CD4-positive, alpha-beta memory T cell (primary cell): ENCODE data around the gene LRRC1. TPM values are rescaled to one million over a fixed set of nuclear protein-coding genes. Genes with fewer than 3 reads are reported as not detected.

ENCODE experiments used
- CTCF ChIA-PET: fragments of 350-600 bp; sonication (Branson Sonifier 250); formaldehyde crosslinking; loops from one replicate; lab custom pipeline; 2021; ENCODE audit warnings: inconsistent platforms; ENCODE audit not compliant: partially characterized antibody; lab: Charles Lee
- POLR2A ChIA-PET: fragments of 350-600 bp; sonication (Branson Sonifier 250); formaldehyde crosslinking; loops from one replicate; lab custom pipeline; 2021; ENCODE audit not compliant: partially characterized antibody; lab: Charles Lee
- DNase-seq, 5 donors: peaks; one replicate each; pipeline versions ENCODE4 v3.0.0 to v3.0.0-alpha.2; 2020 to 2022; ENCODE audit warnings: mixed read lengths in 1 of 5
- H3K27ac ChIP-seq: one replicate; pipeline ENCODE4 v1.7.0; 2013; ENCODE audit warnings: low read depth, low read length
- H3K27me3 ChIP-seq: 2 replicates; pipeline ENCODE4 v1.7.0; 2013; ENCODE audit warnings: mild to moderate bottlenecking, low read length, moderate library complexity; ENCODE audit not compliant: insufficient read depth
- H3K36me3 ChIP-seq: 2 replicates; pipeline ENCODE4 v1.7.0; 2013; ENCODE audit warnings: mild to moderate bottlenecking, low read length, moderate library complexity; ENCODE audit not compliant: insufficient read depth
- H3K4me1 ChIP-seq: 2 replicates; pipeline ENCODE4 v1.7.0; 2013; ENCODE audit warnings: mild to moderate bottlenecking, low read length, moderate library complexity; ENCODE audit not compliant: insufficient read depth
- H3K4me3 ChIP-seq, 2 donors: one replicate each; pipeline ENCODE4 v1.7.0; 2013; ENCODE audit warnings: low read length in 2 of 2, mild to moderate bottlenecking in 1 of 2
- H3K9me3 ChIP-seq, 2 donors: one replicate each; pipeline ENCODE4 v1.7.0; 2013; ENCODE audit warnings: low read length in 2 of 2, control low read depth in 1 of 2; ENCODE audit not compliant: control insufficient read depth in 1 of 2
- H3K27ac Mint-ChIP-seq, 7 donors: one replicate each; pipeline ENCODE4 v1.8.0; 2020 to 2021; ENCODE audit warnings: mixed read lengths in 7 of 7, mild to moderate bottlenecking in 6 of 7, inconsistent platforms in 3 of 7, moderate library complexity in 3 of 7
- H3K27me3 Mint-ChIP-seq, 2 donors: one replicate each; pipeline ENCODE4 v1.8.0; 2020 to 2021; ENCODE audit warnings: mixed read lengths in 2 of 2
- H3K36me3 Mint-ChIP-seq, 2 donors: one replicate each; pipeline ENCODE4 v1.8.0; 2020 to 2021; ENCODE audit warnings: mixed read lengths in 2 of 2, inconsistent platforms in 1 of 2, mild to moderate bottlenecking in 1 of 2
- H3K4me1 Mint-ChIP-seq, 4 donors: one replicate each; pipeline ENCODE4 v1.8.0; 2020 to 2021; ENCODE audit warnings: mixed read lengths in 4 of 4, mild to moderate bottlenecking in 1 of 4
- H3K4me3 Mint-ChIP-seq, 8 donors: one replicate each; pipeline ENCODE4 v1.8.0; 2020 to 2021; ENCODE audit warnings: mixed read lengths in 8 of 8, mild to moderate bottlenecking in 7 of 8, moderate library complexity in 6 of 8, inconsistent platforms in 3 of 8
- H3K9me3 Mint-ChIP-seq, 8 donors: one replicate each; pipeline ENCODE4 v1.8.0; 2020 to 2021; ENCODE audit warnings: mixed read lengths in 8 of 8, mild to moderate bottlenecking in 5 of 8, inconsistent platforms in 3 of 8, moderate library complexity in 1 of 8
- intact Hi-C: fragments of 100-400 bp; cut with micrococcal nuclease; formaldehyde crosslinking; loops from one replicate; pipeline ENCODE4 v1.15.1; 2023
- polyA plus RNA-seq, 2 donors: library from polyadenylated mRNA; unstranded; fragments of 300-500 nt; fragmentation: Illumina TruSeq; gene quantifications; one replicate each; pipeline ENCODE4 v1.2.3, GENCODE V29; 2021
- total RNA-seq, 2 experiments: library from RNA; stranded (reverse); gene quantifications; one replicate each; pipeline ENCODE4 v1.2.3, GENCODE V29; 2021

LRRC1 gene
- total and polyA plus RNA-seq, 4 experiments from 2014 or later = 2.2 to 5.2 (median 3.7) TPM

GRCh38 chr6:53857318-53858094 lies 62.7 kb downstream of the LRRC1 start:
- POLR2A ChIA-PET = no interaction called here

DNA sequence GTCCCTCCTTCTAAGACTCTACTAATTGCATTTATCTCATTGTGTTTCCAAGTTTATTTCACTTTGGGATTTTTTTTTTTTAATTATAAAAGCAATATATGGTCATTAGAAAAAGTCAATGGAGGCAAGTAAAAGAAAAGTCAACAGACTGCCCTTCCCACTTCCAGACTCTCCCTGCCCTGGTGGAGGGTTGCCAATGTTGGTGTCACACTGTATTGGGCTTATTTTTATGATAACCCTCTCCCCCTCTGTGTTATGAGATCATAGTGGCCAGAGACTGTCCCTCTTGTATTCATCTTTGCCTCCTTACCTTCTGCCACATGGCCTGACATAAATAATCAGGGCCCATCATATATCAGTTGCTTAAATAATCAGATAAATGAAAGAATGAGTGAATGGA lies 63.4 kb downstream of the LRRC1 start:
- no peaks in the 10 kb centered on the region for H3K9me3 ChIP-seq
- intact Hi-C loops = no loop called here
- no peaks in the 10 kb centered on the region for H3K27me3 ChIP-seq
- H3K27ac ChIP-seq = no peak overlapping the region
- no peaks in the 10 kb centered on the region for H3K36me3 ChIP-seq
- H3K4me1 ChIP-seq = peaks cover 16% of the 10 kb centered on the region
- no peak overlapping the region for H3K27ac Mint-ChIP-seq
- DNase-seq = no peak
- H3K4me1 Mint-ChIP-seq = peaks cover 14 to 23% (median 17%) of the 10 kb centered on the region in 4 donors
- H3K27me3 Mint-ChIP-seq = no peaks in the 10 kb centered on the region
- no peak overlapping the region for H3K4me3 ChIP-seq
- POLR2A ChIA-PET = no interaction called here
- CTCF ChIA-PET = no interaction called here
- no peaks in the 10 kb centered on the region for H3K9me3 Mint-ChIP-seq
- H3K4me3 Mint-ChIP-seq = no peak overlapping the region
- H3K36me3 Mint-ChIP-seq = no peaks in the 10 kb centered on the region

More at GRCh38 chr6:53857318-53858094, 62.7 kb downstream of the LRRC1 start:
- H3K4me3 ChIP-seq = no peak overlapping the region
- H3K9me3 ChIP-seq = no peaks in the 10 kb centered on the region
- H3K4me1 Mint-ChIP-seq = peaks cover 14 to 23% (median 17%) of the 10 kb centered on the region in 4 donors
- peaks cover 16% of the 10 kb centered on the region for H3K4me1 ChIP-seq
- peaks cover 0 to 2% of the 10 kb centered on the region in 2 donors for H3K36me3 Mint-ChIP-seq
- DNase-seq = no peak
- CTCF ChIA-PET = no interaction called here
- no peaks in the 10 kb centered on the region for H3K9me3 Mint-ChIP-seq
- no peak overlapping the region for H3K27ac Mint-ChIP-seq
- H3K4me3 Mint-ChIP-seq = no peak overlapping the region
- H3K27ac ChIP-seq = no peak overlapping the region
- no peaks in the 10 kb centered on the region for H3K36me3 ChIP-seq
- H3K27me3 Mint-ChIP-seq = no peaks in the 10 kb centered on the region
- intact Hi-C loops = no loop called here
- H3K27me3 ChIP-seq = no peaks in the 10 kb centered on the region

- no peaks in the 10 kb centered on the region for H3K9me3 ChIP-seq
Observed at GRCh38 chr6:53858913-53859312, 64.1 kb downstream of the LRRC1 start.

GRCh38 chr6:53860511-53860910 lies 65.7 kb downstream of the LRRC1 start:
- H3K9me3 Mint-ChIP-seq = no peaks in the 10 kb centered on the region
- peaks cover 2% of the 10 kb centered on the region for H3K4me1 ChIP-seq
- intact Hi-C loops = no loop called here
- H3K4me1 Mint-ChIP-seq = peaks cover 0 to 2% (median 1%) of the 10 kb centered on the region in 4 donors
- POLR2A ChIA-PET = no interaction called here
- H3K9me3 ChIP-seq = no peaks in the 10 kb centered on the region
- CTCF ChIA-PET = no interaction called here
- no peaks in the 10 kb centered on the region for H3K27me3 Mint-ChIP-seq
- no peaks in the 10 kb centered on the region for H3K36me3 Mint-ChIP-seq
- H3K27ac ChIP-seq = no peak overlapping the region
- no peak overlapping the region for H3K4me3 Mint-ChIP-seq
- no peaks in the 10 kb centered on the region for H3K36me3 ChIP-seq
- no peak for DNase-seq
- no peak overlapping the region for H3K27ac Mint-ChIP-seq
- no peaks in the 10 kb centered on the region for H3K27me3 ChIP-seq
- no peak overlapping the region for H3K4me3 ChIP-seq

More at GRCh38 chr6:53858913-53859312, 64.1 kb downstream of the LRRC1 start:
- Histone ChIP-seq H3K36me3 (no peaks in the 10 kb centered on the region), H3K27ac (no peak overlapping the region), H3K4me1 (peaks cover 16% of the 10 kb centered on the region), H3K4me3 (no peak overlapping the region), H3K27me3 (no peaks in the 10 kb centered on the region)
- H3K27me3 Mint-ChIP-seq = no peaks in the 10 kb centered on the region
- CTCF ChIA-PET = no interaction called here
- H3K4me3 Mint-ChIP-seq = no peak overlapping the region
- intact Hi-C loops = no loop called here
- H3K27ac Mint-ChIP-seq = no peak overlapping the region
- no peaks in the 10 kb centered on the region for H3K36me3 Mint-ChIP-seq
- POLR2A ChIA-PET = no interaction called here
- DNase-seq = no peak
- no peaks in the 10 kb centered on the region for H3K9me3 Mint-ChIP-seq
- peaks cover 13 to 18% (median 15%) of the 10 kb centered on the region in 4 donors for H3K4me1 Mint-ChIP-seq

DNA sequence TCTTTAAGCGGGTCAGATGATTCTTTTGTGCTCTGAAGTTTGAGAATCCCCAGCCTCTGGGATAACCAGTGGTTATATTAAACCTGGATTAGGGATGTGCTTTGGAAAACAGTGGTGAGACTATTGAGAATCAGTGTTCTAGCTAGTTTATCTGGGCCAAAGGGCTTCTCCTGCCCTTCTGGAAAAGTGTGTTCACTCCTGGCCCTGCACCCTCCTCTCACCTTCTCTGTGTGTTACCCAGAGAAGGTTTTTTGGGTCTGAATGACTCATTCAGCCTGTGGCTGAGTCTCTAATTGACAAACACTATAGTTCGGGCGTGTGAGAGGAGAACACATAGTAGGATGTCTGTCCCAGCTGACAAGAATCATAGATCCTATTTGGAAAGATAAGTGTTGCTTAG lies 66.7 kb downstream of the LRRC1 start:
- ChIA-PET POLR2A (no interaction called here), CTCF (no interaction called here)
- no peaks in the 10 kb centered on the region for H3K36me3 Mint-ChIP-seq
- Histone ChIP-seq H3K27ac (no peak overlapping the region), H3K4me1 (no peaks in the 10 kb centered on the region), H3K27me3 (no peaks in the 10 kb centered on the region), H3K36me3 (no peaks in the 10 kb centered on the region), H3K9me3 (no peaks in the 10 kb centered on the region), H3K4me3 (no peak overlapping the region)
- no peak overlapping the region for H3K4me3 Mint-ChIP-seq
- intact Hi-C loops = no loop called here
- no peaks in the 10 kb centered on the region for H3K27me3 Mint-ChIP-seq
- H3K27ac Mint-ChIP-seq = peak overlapping the region in 1 of 7 donors; percentile 39
- H3K4me1 Mint-ChIP-seq = peaks cover 0 to 2% (median 1%) of the 10 kb centered on the region in 4 donors
- no peaks in the 10 kb centered on the region for H3K9me3 Mint-ChIP-seq
- no peak for DNase-seq

DNA sequence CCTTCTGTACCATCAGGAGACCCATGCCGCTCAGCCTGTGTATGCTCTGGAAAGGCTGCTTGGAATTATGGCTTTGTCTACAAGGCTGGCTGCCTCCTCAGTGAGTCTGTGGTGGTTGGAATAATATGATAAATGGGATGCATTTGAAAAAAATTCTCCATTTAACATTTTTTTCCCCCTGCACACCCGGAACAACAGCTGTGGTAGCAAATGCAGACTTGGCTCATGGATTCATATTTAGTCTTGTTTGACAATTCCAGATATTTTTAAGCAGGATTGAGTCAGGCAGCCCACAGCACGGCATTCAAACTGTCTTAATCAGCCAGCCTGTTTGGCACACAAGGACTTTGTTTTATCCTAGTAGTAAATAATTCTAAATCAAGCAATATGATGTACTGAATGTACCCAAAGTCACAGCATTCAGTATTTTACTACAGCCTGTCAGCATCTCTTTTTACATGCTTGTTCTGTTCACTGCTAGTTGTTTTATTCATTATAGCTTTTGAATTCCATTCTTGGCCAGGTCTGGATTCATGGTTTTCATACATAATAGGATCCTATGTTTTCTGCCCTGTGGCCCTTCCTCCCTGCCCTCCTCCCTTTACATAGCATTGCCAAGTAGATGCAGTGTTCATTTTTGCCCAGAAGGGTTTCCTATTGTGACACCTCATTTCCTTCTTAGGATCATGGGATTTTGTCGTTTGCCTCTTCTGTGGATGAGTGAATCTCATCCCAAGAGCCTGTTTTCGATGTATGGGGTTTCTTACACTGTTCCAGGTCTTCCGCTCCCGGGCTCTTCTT lies 68.1 kb downstream of the LRRC1 start:
- Mint-ChIP-seq H3K4me1 (peaks cover 0 to 2% (median 1%) of the 10 kb centered on the region in 4 donors), H3K4me3 (no peak overlapping the region), H3K27me3 (no peaks in the 10 kb centered on the region), H3K27ac (no peak overlapping the region), H3K9me3 (no peaks in the 10 kb centered on the region), H3K36me3 (no peaks in the 10 kb centered on the region)
- POLR2A ChIA-PET = no interaction called here
- DNase-seq = no peak
- Histone ChIP-seq H3K27me3 (no peaks in the 10 kb centered on the region), H3K9me3 (no peaks in the 10 kb centered on the region), H3K27ac (no peak overlapping the region), H3K36me3 (no peaks in the 10 kb centered on the region), H3K4me1 (no peaks in the 10 kb centered on the region), H3K4me3 (no peak overlapping the region)
- CTCF ChIA-PET = no interaction called here
- intact Hi-C loops = no loop called here

- no peak overlapping the region for H3K27ac Mint-ChIP-seq
- H3K27ac ChIP-seq = no peak overlapping the region
- H3K4me3 ChIP-seq = no peak overlapping the region
- H3K36me3 ChIP-seq = no peaks in the 10 kb centered on the region
- H3K4me3 Mint-ChIP-seq = no peak overlapping the region
- H3K27me3 ChIP-seq = no peaks in the 10 kb centered on the region
- ChIA-PET POLR2A (no interaction called here), CTCF (no interaction called here)
- no peaks in the 10 kb centered on the region for H3K27me3 Mint-ChIP-seq
- H3K36me3 Mint-ChIP-seq = no peaks in the 10 kb centered on the region
- H3K4me1 Mint-ChIP-seq = peaks cover 0 to 2% (median 1%) of the 10 kb centered on the region in 4 donors
- DNase-seq = no peak
- no peaks in the 10 kb centered on the region for H3K9me3 Mint-ChIP-seq
- intact Hi-C loops = no loop called here
- H3K9me3 ChIP-seq = no peaks in the 10 kb centered on the region
- H3K4me1 ChIP-seq = no peaks in the 10 kb centered on the region
Observed at GRCh38 chr6:53864781-53865180, 70.0 kb downstream of the LRRC1 start.
